GM12878 (cell line): ENCODE data around the gene P3H1. TPM values are rescaled to one million over a fixed set of nuclear protein-coding genes. Genes with fewer than 3 reads are reported as not detected.

Experiments used
- ATAC-seq: fragments of 200-7000 bp; cut with Tn5 transposase; 3 replicates; pipeline ENCODE4 v1.9.1; 2020; ENCODE audit warnings: mild to moderate bottlenecking, moderate library complexity
- BruUV-seq: library from RNA; stranded (reverse); fragments of 400-500 nt; replicated peaks from 2 replicates; lab custom pipeline; 2021; lab: Mats Ljungman, UMichigan
- CTCF ChIA-PET: fragments of 300-600 bp; sonication (Branson Sonifier 250); formaldehyde crosslinking; extraction: SDS; loops from one replicate; lab custom pipeline; 2021; ENCODE audit warnings: inconsistent platforms; lab: Yijun Ruan, JAX
- POLR2A ChIA-PET: fragments of 350-600 bp; formaldehyde crosslinking; extraction: SDS; loops from one replicate; lab custom pipeline; 2021; ENCODE audit warnings: inconsistent platforms; lab: Charles Lee
- RAD21 ChIA-PET: fragments of 300-600 bp; sonication (Branson Sonifier 250); formaldehyde crosslinking; loops from one replicate; lab custom pipeline; 2023; ENCODE audit warnings: antibody characterized with exemption; ENCODE audit not compliant: unreplicated experiment; lab: Charles Lee
- SMC1A ChIA-PET: fragments of 300-600 bp; sonication (Branson Sonifier 250); formaldehyde crosslinking; loops from one replicate; lab custom pipeline; 2023; ENCODE audit not compliant: unreplicated experiment, uncharacterized antibody; lab: Charles Lee
- DNase-seq: peaks from one replicate; pipeline ENCODE4 v3.0.0-alpha.2; 2011; ENCODE audit warnings: low read depth, low spot score
- FAIRE-seq: peaks from 3 replicates; lab custom pipeline; 2011; peaks lifted over from hg19 to GRCh38; lab: Jason Lieb, UNC
- H2AFZ ChIP-seq: 2 replicates; pipeline ENCODE4 v1.6.0; 2011; ENCODE audit warnings: low read depth, low read length, control low read depth; ENCODE audit not compliant: control insufficient read depth
- H3K27ac ChIP-seq: 2 replicates; pipeline ENCODE4 v1.5.1; 2011; ENCODE audit warnings: control low read depth; ENCODE audit not compliant: control insufficient read depth, insufficient read depth
- H3K27me3 ChIP-seq, 2 experiments: replicated peaks in 1 of 2; 2 replicates each; pipeline versions ENCODE4 v1.6.0 to v1.6.1; 2011; ENCODE audit warnings: low read length in 1 of 2; ENCODE audit not compliant: control insufficient read depth in 2 of 2, insufficient read depth in 2 of 2
- H3K36me3 ChIP-seq, 2 experiments: 2 replicates each; pipeline ENCODE4 v1.5.1; 2011; ENCODE audit warnings: low read length in 1 of 2; ENCODE audit not compliant: control insufficient read depth in 2 of 2, insufficient read depth in 2 of 2
- H3K4me1 ChIP-seq: 2 replicates; pipeline ENCODE4 v1.6.1; 2011; ENCODE audit warnings: mild to moderate bottlenecking, low read length, moderate library complexity, mixed read lengths; ENCODE audit not compliant: control insufficient read depth, insufficient read depth
- H3K4me2 ChIP-seq: 2 replicates; pipeline ENCODE4 v1.6.0; 2011; ENCODE audit warnings: control low read depth; ENCODE audit not compliant: control insufficient read depth, insufficient read depth
- H3K4me3 ChIP-seq: fragments of 200-600 bp; sonication (generic); 2 replicates; pipeline ENCODE4 v1.5.1; 2016
- H3K79me2 ChIP-seq: 2 replicates; pipeline ENCODE4 v1.6.0; 2011; ENCODE audit warnings: low read length; ENCODE audit not compliant: control insufficient read depth, insufficient read depth
- H3K9ac ChIP-seq: 2 replicates; pipeline ENCODE4 v1.8.0; 2011; ENCODE audit warnings: low read length, control low read depth, mixed read lengths; ENCODE audit not compliant: control insufficient read depth, insufficient read depth
- H3K9me3 ChIP-seq: replicated peaks from 3 replicates; pipeline ENCODE4 v1.5.1; 2011; ENCODE audit warnings: mild to moderate bottlenecking, low read length; ENCODE audit not compliant: control insufficient read depth, insufficient read depth
- H4K20me1 ChIP-seq: 2 replicates; pipeline ENCODE4 v1.6.0; 2011; ENCODE audit not compliant: control insufficient read depth, insufficient read depth
- ASH2L ChIP-seq: fragments of 300-600, 200-600 bp; sonication (generic); IDR thresholded peaks from 2 replicates; pipeline ENCODE4 v1.6.1; 2017; ENCODE audit warnings: low read depth, mild to moderate bottlenecking, borderline replicate concordance
- BHLHE40 ChIP-seq, 2 experiments: fragments of 450-650 bp in 1 of 2; IDR thresholded peaks; 2 replicates each; pipeline ENCODE4 v1.6.1; 2011 to 2017; ENCODE audit warnings: low read depth in 2 of 2, borderline replicate concordance in 1 of 2, improper control_type of control experiment in 1 of 2, low read length in 1 of 2, mild to moderate bottlenecking in 1 of 2
- FOXM1 ChIP-seq: IDR thresholded peaks from 2 replicates; pipeline ENCODE4 v1.6.1; 2012; ENCODE audit warnings: low read depth, mild to moderate bottlenecking, inconsistent platforms, low read length, moderate library complexity
- LARP7 ChIP-seq: fragments of 450-650 bp; IDR thresholded peaks from 2 replicates; pipeline ENCODE4 v1.6.1; 2017; ENCODE audit warnings: mild to moderate bottlenecking
- MXI1 ChIP-seq: fragments of 150-350 bp; IDR thresholded peaks from 2 replicates; pipeline ENCODE4 v1.6.1; 2011; ENCODE audit warnings: low read depth, mild to moderate bottlenecking, inconsistent platforms, low read length, improper control_type of control experiment
- NFYB ChIP-seq: IDR thresholded peaks from 2 replicates; pipeline ENCODE4 v1.6.1; 2011; ENCODE audit warnings: low read depth, mild to moderate bottlenecking, low read length, improper control_type of control experiment, moderate library complexity; ENCODE audit not compliant: insufficient read depth
- TCF7 ChIP-seq: IDR thresholded peaks from 2 replicates; pipeline ENCODE4 v1.6.1; 2014; ENCODE audit warnings: antibody characterized with exemption, borderline replicate concordance
- ZBTB11 ChIP-seq: fragments of 450-650 bp; formaldehyde crosslinking; IDR thresholded peaks from 2 replicates; pipeline ENCODE4 v1.5.0; 2022; ENCODE audit warnings: mild to moderate bottlenecking, missing genetic modification characterization
- ZSCAN29 ChIP-seq: fragments of 450-650 bp; IDR thresholded peaks from 2 replicates; pipeline ENCODE4 v1.6.1; 2017; ENCODE audit warnings: mild to moderate bottlenecking, moderate library complexity
- WGBS: methylation state at CpG from one replicate; pipeline ENCODE4 v1.1.6; 2016; ENCODE audit warnings: low lambda C conversion rate; ENCODE audit not compliant: insufficient replicate concordance, insufficient coverage; ENCODE audit errors: missing lambda C conversion rate; 5-methylcytosine and 5-hydroxymethylcytosine counted together
- in situ Hi-C: fragments of 300-500 bp; cut with MboI; formaldehyde crosslinking; loops from 9 replicates; pipeline ENCODE4 v1.14.3; 2018; ENCODE audit warnings: mixed read lengths
- intact Hi-C: fragments of 100-400 bp; cut with micrococcal nuclease; formaldehyde crosslinking; loops from one replicate; pipeline ENCODE4 v1.14.2; 2022; ENCODE audit not compliant: unreplicated experiment
- polyA plus RNA-seq, 11 experiments: library from polyadenylated mRNA; depleted of rRNA in 4 of 11; unstranded in 6 of 11; stranded (reverse) in 5 of 11; fragments of >200 nt; fragmentation: Nextera tagmentation in 4 of 11; fragmentation: Illumina TruSeq in 1 of 11; extraction: Ambion mirVana in 4 of 11; extraction: Trizol in 1 of 11; gene quantifications; 1 replicate in 1 of 11; 2 replicates in 10 of 11; pipeline versions ENCODE4 v1.2.1 to v1.2.3, GENCODE V29; 2011 to 2016; ENCODE audit warnings: inconsistent platforms in 2 of 11, missing spikeins in 2 of 11, low read depth in 1 of 11
- total RNA-seq, 4 experiments: library from RNA; depleted of rRNA in 3 of 4; stranded (reverse); fragments of >200 nt in 3 of 4; fragmentation: Illumina TruSeq in 1 of 4; extraction: Trizol in 1 of 4; gene quantifications; 2 replicates each; pipeline versions ENCODE4 v1.2.1 to v1.2.3, GENCODE V29; 2013 to 2021

Gene P3H1
- total and polyA plus RNA-seq, 10 of the 15 experiments (the other 5 are each of a cell fraction or from before 2014, with no cell fraction given) = 0.72 to 42.4 (median 26.0) TPM

- TF ChIP-seq TCF7 (no peak), BHLHE40 (IDR thresholded peaks at IDR 0.05; ENCODE audit: borderline replicate concordance in 1 of 2, low read depth in 2 of 2, low read length in 1 of 2) (no peak), ZSCAN29 (no peak), ASH2L (no peak)
Observed at GRCh38 chr1:42742617-42743316, 24.1 kb downstream of the P3H1 start (continued).

- Histone ChIP-seq H2AFZ (no peak overlapping the region), H4K20me1 (no peaks in the 10 kb centered on the region), H3K9me3 (no peaks in the 10 kb centered on the region), H3K27me3 (no peaks in the 10 kb centered on the region), H3K4me3 (no peak overlapping the region), H3K79me2 (no peaks in the 10 kb centered on the region), H3K36me3 (peaks cover 0 to 6% of the 10 kb centered on the region in 2 experiments; a peak in 2 of 4 replicates), H3K4me1 (peaks cover 4% of the 10 kb centered on the region; the same call in 1 of the 2 replicates), H3K4me2 (no peak overlapping the region), H3K9ac (no peak overlapping the region), H3K27ac (no peak overlapping the region)
- no peak for TF ChIP-seq FOXM1
- no peak for TF ChIP-seq LARP7
- TF ChIP-seq ZBTB11 = no peak
- TF ChIP-seq MXI1 = no peak
- TF ChIP-seq NFYB = no peak
- ATAC-seq (no peak), FAIRE-seq (no peak), DNase-seq (no peak)
- RAD21 ChIA-PET = no interaction called here
- POLR2A ChIA-PET = no interaction called here
- no TSS peak for BruUV-seq
- SMC1A ChIA-PET = interaction anchor here (1.2 kb wide), 1 partner anchor 331 kb away, joined by 4 read pairs; no protein-coding TSS in a partner anchor
- 58% methylated on average over 8 of the region's 8 CpGs for WGBS
- intact Hi-C loops = no loop called here
- CTCF ChIA-PET = no interaction called here
- in situ Hi-C loops = no loop called here
Observed at GRCh38 chr1:42742141-42742540, 24.7 kb downstream of the P3H1 start.
